Measurements from ENCODE around the gene KIAA0753. TPM values are rescaled to one million over a fixed set of nuclear protein-coding genes. Genes with fewer than 3 reads are reported as not detected.

Gene KIAA0753
- total RNA-seq (ENCODE audit: low replicate concordance): 8.6 and 12.3 TPM in 2 replicates

DNA sequence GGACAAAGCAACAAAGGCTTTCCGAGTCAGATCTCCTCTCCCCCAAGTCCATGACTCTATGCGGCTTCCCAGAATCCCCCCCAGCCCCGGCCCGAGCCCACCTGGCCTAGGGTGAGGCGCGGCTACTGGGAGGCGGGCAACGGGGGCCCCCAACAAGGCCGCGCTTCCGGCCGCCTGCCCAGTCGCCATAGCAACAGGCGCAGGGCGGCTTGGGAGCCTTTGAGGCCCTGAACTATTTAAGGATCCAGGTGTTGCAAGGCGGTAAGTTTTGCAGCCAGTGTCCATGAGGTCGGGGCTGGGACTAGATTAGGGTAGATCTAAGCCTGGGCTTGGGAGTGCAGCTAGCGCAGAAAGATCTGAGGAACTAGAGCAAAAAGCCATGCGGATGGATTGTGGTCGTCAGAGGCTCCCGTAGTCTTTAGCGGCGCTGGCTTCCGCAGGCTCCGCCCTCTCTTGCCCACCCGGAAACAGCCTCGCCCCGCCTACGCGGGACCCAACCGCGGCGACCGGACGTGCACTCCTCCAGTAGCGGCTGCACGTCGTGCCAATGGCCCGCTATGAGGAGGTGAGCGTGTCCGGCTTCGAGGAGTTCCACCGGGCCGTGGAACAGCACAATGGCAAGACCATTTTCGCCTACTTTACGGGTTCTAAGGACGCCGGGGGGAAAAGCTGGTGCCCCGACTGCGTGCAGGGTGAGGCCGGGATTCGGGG is at the start of gene KIAA0753, which contains the start of gene TXNDC17:
Gene KIAA0753, minus strand, starts transcription at position 176 of the 711 bp plus-strand sequence. CDS start 5,608 bp downstream, outside the sequence.
Gene TXNDC17, plus strand, starts transcription at position 525 of the 711 bp plus-strand sequence. Its CDS starts 23 bp downstream, at position 548.

DNA sequence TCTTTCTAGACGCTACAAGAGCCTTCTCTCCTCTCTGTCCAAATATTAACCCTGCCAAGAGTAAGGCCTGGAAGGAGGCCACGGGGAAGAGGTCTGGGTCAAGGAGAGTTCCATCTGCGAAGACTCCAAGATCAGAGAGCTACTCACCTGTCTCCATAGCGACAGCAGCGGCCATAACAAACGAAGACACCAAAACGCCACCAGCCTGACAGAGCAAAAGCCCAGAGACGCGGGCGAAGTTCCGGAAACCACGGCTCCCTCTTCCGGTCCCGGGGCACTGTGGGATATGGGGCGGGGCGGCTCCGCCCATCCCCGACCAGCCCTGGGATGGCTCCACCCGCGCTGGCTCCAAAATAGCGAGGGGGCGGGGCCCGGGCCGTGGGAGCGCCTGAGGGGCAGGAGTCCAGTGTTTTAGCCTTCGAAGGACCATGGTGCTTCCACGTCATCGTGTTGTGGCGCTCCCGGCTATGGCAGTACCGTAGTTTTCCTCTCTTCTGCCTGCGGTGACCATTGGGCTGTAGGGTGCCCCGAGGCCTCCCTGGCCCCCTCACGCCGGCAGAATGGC is 10.9 kb upstream of the KIAA0753 start, which contains the start of the genes C17orf100 and MED31:
Gene C17orf100, plus strand, starts transcription at position 409 of the 565 bp plus-strand sequence. Its CDS starts 152 bp downstream, at position 561.
Gene MED31, minus strand, starts transcription at position 252 of the 565 bp plus-strand sequence. Its CDS starts 77 bp downstream, at position 175.

DNA sequence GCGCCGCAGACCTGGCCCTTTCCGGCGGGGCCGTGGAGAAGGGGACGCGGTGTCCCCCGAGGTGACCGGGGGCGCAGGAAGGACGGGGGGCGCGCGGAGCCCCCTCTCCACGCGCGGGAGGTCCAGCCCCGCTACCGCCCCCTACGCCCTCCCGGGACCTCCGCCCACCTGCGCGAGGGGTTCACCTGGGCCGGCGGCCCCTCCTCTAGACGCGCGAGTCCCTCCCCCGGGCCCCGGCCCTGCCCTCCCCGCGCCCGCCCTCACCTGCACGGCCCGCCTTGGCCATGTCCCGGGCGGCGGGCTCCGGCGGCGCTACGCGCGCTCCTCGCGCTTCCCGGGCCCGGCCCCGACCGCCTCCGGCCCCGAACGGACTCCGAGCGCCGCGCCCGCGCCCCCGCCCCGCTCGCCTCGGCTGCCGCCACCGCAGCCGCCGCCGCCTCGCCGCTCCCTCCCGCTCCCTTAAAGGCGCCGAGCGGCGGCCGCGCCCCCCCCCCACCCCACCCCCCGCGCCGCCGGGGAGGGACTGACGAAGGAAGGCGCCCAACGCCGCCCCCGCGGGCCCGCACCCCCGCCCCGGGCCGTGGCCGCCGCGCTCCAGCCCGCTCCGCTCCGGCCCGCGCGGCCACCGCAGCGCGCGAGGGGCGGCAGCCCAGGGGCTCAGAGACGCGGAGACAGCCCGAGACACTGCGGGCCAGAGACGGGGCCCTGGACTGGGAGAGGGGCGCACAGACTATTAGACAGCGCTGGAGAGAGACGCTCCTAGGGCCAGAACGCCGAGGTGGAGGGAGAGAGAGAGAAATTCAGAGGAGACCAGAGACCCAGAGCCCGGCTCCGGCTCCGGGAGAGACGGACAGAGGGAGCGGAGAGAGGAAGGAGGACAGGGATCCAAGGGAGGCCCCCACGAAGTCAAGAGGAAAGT is 84.1 kb downstream of the KIAA0753 start, which contains the start of gene PITPNM3:
Gene PITPNM3, minus strand, starts transcription at position 435 of the 919 bp plus-strand sequence. Its CDS starts 149 bp downstream, at position 286.

Other genes with a start within 250 kb of the KIAA0753 start
- not detected in 2 replicates for gene AIPL1, start 205.6 kb downstream of the KIAA0753 start, total RNA-seq (ENCODE audit: low replicate concordance)
- 9.3 TPM in 1 of 2 replicates, not detected in the other for gene PIMREG, start 196.3 kb downstream of the KIAA0753 start, total RNA-seq (ENCODE audit: low replicate concordance)
- 0.35 and 0.83 TPM in 2 replicates for gene PITPNM3, start 84.2 kb downstream of the KIAA0753 start, total RNA-seq (ENCODE audit: low replicate concordance)
- 123 and 139 TPM in 2 replicates for gene TXNDC17, start 349 bp upstream of the KIAA0753 start, total RNA-seq (ENCODE audit: low replicate concordance)
- 5.1 and 9.2 TPM in 2 replicates for gene MED31, start 10.9 kb upstream of the KIAA0753 start, total RNA-seq (ENCODE audit: low replicate concordance)
- under 0.01 and 0.45 TPM in 2 replicates for gene C17orf100, start 11.1 kb upstream of the KIAA0753 start, total RNA-seq (ENCODE audit: low replicate concordance)
- 0.15 TPM in 1 of 2 replicates, not detected in the other for gene SLC13A5, start 72.7 kb upstream of the KIAA0753 start, total RNA-seq (ENCODE audit: low replicate concordance)
- gene XAF1, start 115.3 kb upstream of the KIAA0753 start, total RNA-seq (ENCODE audit: low replicate concordance): 23.2 and 59.9 TPM in 2 replicates
- gene FBXO39, start 135.5 kb upstream of the KIAA0753 start, total RNA-seq (ENCODE audit: low replicate concordance): 0.08 and 0.82 TPM in 2 replicates
- gene TEKT1, start 191.0 kb upstream of the KIAA0753 start, total RNA-seq (ENCODE audit: low replicate concordance): not detected in 2 replicates

Data from smooth muscle cell of the coronary artery (primary cell).